DMS 273 (cell line): ENCODE results near the gene PRRG2.
A peak's percentile ranks its signal among the peaks of the same experiment; 100 is the strongest.

Source experiments
- DNase-seq: peaks from one replicate; lab custom pipeline; 2025; ENCODE audit not compliant: unreplicated experiment; lab: John Stamatoyannopoulos, UW

PRRG2 gene

GRCh38 chr19:49556412-49557398 is 24.4 kb upstream of the PRRG2 start:
- DNase-seq = no peak

- DNase-seq = no peak
Measured at GRCh38 chr19:49557641-49558325, 23.3 kb upstream of the PRRG2 start.

GRCh38 chr19:49558591-49558990 is 22.5 kb upstream of the PRRG2 start:
- DNase-seq = no peak

GRCh38 chr19:49559443-49559842 is 21.7 kb upstream of the PRRG2 start:
- no peak for DNase-seq

- DNase-seq = no peak
Measured at GRCh38 chr19:49559928-49560327, 21.2 kb upstream of the PRRG2 start.

- no peak for DNase-seq
Measured at GRCh38 chr19:49560358-49560900, 20.7 kb upstream of the PRRG2 start.

- DNase-seq = no peak
Measured at GRCh38 chr19:49564616-49565045, 16.5 kb upstream of the PRRG2 start.

GRCh38 chr19:49565261-49565660 is 15.9 kb upstream of the PRRG2 start:
- no peak for DNase-seq

- no peak for DNase-seq
Measured at GRCh38 chr19:49566302-49566701, 14.8 kb upstream of the PRRG2 start.

GRCh38 chr19:49567861-49568441 is 13.2 kb upstream of the PRRG2 start:
- DNase-seq = no peak

- DNase-seq = peak; percentile 92
Measured at GRCh38 chr19:49570138-49570856, 10.8 kb upstream of the PRRG2 start.

GRCh38 chr19:49570997-49571676 is 10.0 kb upstream of the PRRG2 start:
- DNase-seq = peak; percentile 54

- no peak for DNase-seq
Measured at GRCh38 chr19:49573009-49573408, 8.1 kb upstream of the PRRG2 start.

GRCh38 chr19:49573425-49573824 is 7.7 kb upstream of the PRRG2 start:
- DNase-seq = no peak

- DNase-seq = no peak
Measured at GRCh38 chr19:49574206-49574755, 6.8 kb upstream of the PRRG2 start.

GRCh38 chr19:49579193-49579592 is 1.9 kb upstream of the PRRG2 start:
- DNase-seq = no peak

GRCh38 chr19:49579947-49580263 is 1.2 kb upstream of the PRRG2 start:
- no peak for DNase-seq

- peak; percentile 99 for DNase-seq
Measured at GRCh38 chr19:49580264-49581006, 681 bp upstream of the PRRG2 start, which contains the start of gene NOSIP. Gene NOSIP, minus strand, starts transcription at chr19:49580556. Its CDS starts 19,865 bp downstream, at chr19:49560691.

- DNase-seq = no peak
Measured at GRCh38 chr19:49583239-49583638, 2.1 kb downstream of the PRRG2 start.
